SK-N-SH (cell line): ENCODE data around the gene MRTFB. TPM values are rescaled to one million over a fixed set of nuclear protein-coding genes. Genes with fewer than 3 reads are reported as not detected.

ENCODE experiments used
- CTCF ChIA-PET: fragments of 300-600, 350-600 bp; formaldehyde crosslinking; extraction: SDS; loops from one replicate; lab custom pipeline; 2021; lab: Yijun Ruan, JAX
- POLR2A ChIA-PET: fragments of 350-600 bp; sonication (Branson Sonifier 250); formaldehyde crosslinking; extraction: SDS; loops from one replicate; lab custom pipeline; 2020; ENCODE audit warnings: antibody characterized with exemption, inconsistent platforms; lab: Yijun Ruan, JAX
- DNase-seq: peaks from one replicate; pipeline ENCODE4 v3.0.0; 2012
- H2AFZ ChIP-seq: fragments of 200-600 bp; sonication (generic); 2 replicates; pipeline ENCODE4 v1.8.1; 2016; ENCODE audit warnings: antibody characterized with exemption, mild to moderate bottlenecking, low read depth
- H3F3A ChIP-seq: fragments of 200-600 bp; sonication (generic); replicated peaks from 2 replicates; pipeline ENCODE3; 2016; ENCODE audit warnings: antibody characterized with exemption, mild to moderate bottlenecking; ENCODE audit not compliant: insufficient read depth
- H3K27ac ChIP-seq, 2 experiments: fragments of 200-500 bp in 1 of 2; fragments of 200-600 bp in 1 of 2; sonication (Bioruptor generic) in 1 of 2; sonication (generic), shearing (Covaris generic) in 1 of 2; 2 replicates each; pipeline versions ENCODE4 v1.5.1 to v1.6.1; 2014 to 2016; ENCODE audit warnings: low read depth in 2 of 2, inconsistent platforms in 1 of 2, low read length in 1 of 2, mild to moderate bottlenecking in 1 of 2, mixed read lengths in 1 of 2
- H3K27me3 ChIP-seq: fragments of 200-600 bp; sonication (generic), shearing (Covaris generic); 2 replicates; pipeline ENCODE4 v1.6.1; 2016; ENCODE audit warnings: mixed run types; ENCODE audit not compliant: insufficient read depth
- H3K36me3 ChIP-seq, 2 experiments: fragments of 200-500 bp in 1 of 2; fragments of 200-600 bp in 1 of 2; sonication (Bioruptor generic) in 1 of 2; sonication (generic) in 1 of 2; replicated peaks in 1 of 2; 2 replicates each; pipeline versions ENCODE3 to v1.5.1; 2014 to 2016; ENCODE audit warnings: low read length in 1 of 2, mild to moderate bottlenecking in 1 of 2; ENCODE audit not compliant: insufficient read depth in 2 of 2, control insufficient read depth in 1 of 2
- H3K4me1 ChIP-seq, 2 experiments: fragments of 200-500 bp in 1 of 2; fragments of 200-600 bp in 1 of 2; sonication (Bioruptor generic) in 1 of 2; sonication (generic), shearing (Covaris generic) in 1 of 2; 2 replicates each; pipeline versions ENCODE4 v1.5.1 to v1.6.1; 2014 to 2016; ENCODE audit warnings: low read depth in 1 of 2, low read length in 1 of 2, mixed run types in 1 of 2; ENCODE audit not compliant: insufficient read depth in 2 of 2, control insufficient read depth in 1 of 2
- H3K4me2 ChIP-seq: fragments of 200-600 bp; sonication (generic), shearing (Covaris generic); 2 replicates; pipeline ENCODE4 v1.6.1; 2017; ENCODE audit warnings: mixed run types
- H3K4me3 ChIP-seq, 2 experiments: fragments of 200-500 bp in 1 of 2; fragments of 200-600 bp in 1 of 2; sonication (Bioruptor generic) in 1 of 2; sonication (generic), shearing (Covaris generic) in 1 of 2; 2 replicates each; pipeline versions ENCODE4 v1.5.1 to v1.8.1; 2014 to 2016; ENCODE audit warnings: low read depth in 2 of 2, inconsistent platforms in 1 of 2, low read length in 1 of 2, mild to moderate bottlenecking in 1 of 2, mixed read lengths in 1 of 2, moderate library complexity in 1 of 2
- H3K79me2 ChIP-seq: fragments of 200-600 bp; sonication (generic); 2 replicates; pipeline ENCODE4 v1.8.1; 2017; ENCODE audit warnings: mild to moderate bottlenecking; ENCODE audit not compliant: insufficient read depth
- H3K9ac ChIP-seq: fragments of 200-600 bp; sonication (generic); 2 replicates; pipeline ENCODE4 v1.6.1; 2017; ENCODE audit warnings: mixed run types
- H3K9me2 ChIP-seq: fragments of 200-600 bp; sonication (generic); 2 replicates; pipeline ENCODE4 v1.6.1; 2017; ENCODE audit warnings: mixed run types
- H3K9me3 ChIP-seq: fragments of 200-600 bp; sonication (generic); 2 replicates; pipeline ENCODE4 v1.6.1; 2017; ENCODE audit warnings: mixed run types, mild to moderate bottlenecking, moderate library complexity
- H4K20me1 ChIP-seq: fragments of 200-600 bp; sonication (generic); 2 replicates; pipeline ENCODE4 v1.6.1; 2017; ENCODE audit warnings: mild to moderate bottlenecking, mixed run types; ENCODE audit not compliant: insufficient read depth
- CHD2 ChIP-seq: fragments of 150-350 bp; IDR thresholded peaks from 2 replicates; pipeline ENCODE4 v1.6.1; 2018; ENCODE audit warnings: low read length; ENCODE audit not compliant: partially characterized antibody
- EP300 ChIP-seq, 2 experiments: IDR thresholded peaks; 2 replicates each; pipeline versions ENCODE4 v1.4.0 to v1.6.1; 2012; ENCODE audit warnings: borderline replicate concordance in 1 of 2, low read depth in 1 of 2, low read length in 1 of 2
- FOSL2 ChIP-seq: IDR thresholded peaks from 2 replicates; pipeline ENCODE4 v1.4.0; 2012; ENCODE audit warnings: low read depth, mild to moderate bottlenecking, moderate library complexity, borderline replicate concordance
- FOXM1 ChIP-seq: IDR thresholded peaks from 2 replicates; pipeline ENCODE4 v1.4.0; 2012; ENCODE audit warnings: low read depth, mild to moderate bottlenecking
- GATA2 ChIP-seq: sonication (generic); formaldehyde crosslinking; IDR thresholded peaks from 2 replicates; pipeline ENCODE4 v1.5.0; 2020; ENCODE audit warnings: mild to moderate bottlenecking, missing genetic modification reagents
- IRF3 ChIP-seq: fragments of 150-350 bp; IDR thresholded peaks from 2 replicates; pipeline ENCODE4 v1.6.1; 2016; ENCODE audit warnings: mild to moderate bottlenecking, low read depth, low read length
- JUND ChIP-seq: IDR thresholded peaks from 2 replicates; pipeline ENCODE4 v1.4.0; 2012
- MEF2A ChIP-seq: IDR thresholded peaks from 2 replicates; pipeline ENCODE4 v1.4.0; 2012; ENCODE audit warnings: low read depth, borderline replicate concordance
- NFIC ChIP-seq: IDR thresholded peaks from 2 replicates; pipeline ENCODE4 v1.4.0; 2012; ENCODE audit warnings: borderline replicate concordance
- NRF1 ChIP-seq: IDR thresholded peaks from 2 replicates; pipeline ENCODE4 v1.6.1; 2012; ENCODE audit warnings: low read depth, mild to moderate bottlenecking, low read length
- POLR2AphosphoS5 ChIP-seq: IDR thresholded peaks from 2 replicates; pipeline ENCODE4 v1.6.1; 2012; ENCODE audit warnings: low read depth, low read length
- RCOR1 ChIP-seq: fragments of 150-350 bp; IDR thresholded peaks from 2 replicates; pipeline ENCODE4 v1.6.1; 2017; ENCODE audit warnings: antibody characterized with exemption, low read length
- RFX5 ChIP-seq: IDR thresholded peaks from 2 replicates; pipeline ENCODE4 v1.6.1; 2012; ENCODE audit warnings: mild to moderate bottlenecking, improper control_type of control experiment, low read length
- RXRA ChIP-seq: IDR thresholded peaks from 2 replicates; pipeline ENCODE4 v1.4.0; 2012; ENCODE audit warnings: low read depth, mild to moderate bottlenecking, borderline replicate concordance
- SIN3A ChIP-seq: IDR thresholded peaks from 2 replicates; pipeline ENCODE4 v1.6.1; 2012; ENCODE audit warnings: low read depth, mild to moderate bottlenecking, low read length, moderate library complexity, borderline replicate concordance
- SMC3 ChIP-seq: IDR thresholded peaks from 2 replicates; pipeline ENCODE4 v1.6.1; 2012; ENCODE audit warnings: low read depth, low read length, improper control_type of control experiment
- TAF1 ChIP-seq: IDR thresholded peaks from 2 replicates; pipeline ENCODE4 v1.6.1; 2012; ENCODE audit warnings: low read depth, mild to moderate bottlenecking, low read length, moderate library complexity, borderline replicate concordance
- USF1 ChIP-seq: IDR thresholded peaks from 2 replicates; pipeline ENCODE4 v1.4.0; 2012; ENCODE audit warnings: low read depth, borderline replicate concordance
- USF2 ChIP-seq: fragments of 150-350 bp; IDR thresholded peaks from 2 replicates; pipeline ENCODE4 v1.6.1; 2017; ENCODE audit warnings: antibody characterized with exemption, low read length, low read depth, borderline replicate concordance
- WGBS: methylation state at CpG from one replicate; pipeline ENCODE4 v1.1.6; 2017; ENCODE audit warnings: low lambda C conversion rate; 5-methylcytosine and 5-hydroxymethylcytosine counted together
- polyA plus RNA-seq, 3 experiments: library from polyadenylated mRNA; depleted of rRNA; stranded (reverse); fragments of >200 nt; gene quantifications; 2 replicates each; pipeline ENCODE4 v1.2.3, GENCODE V29; 2012

MRTFB gene
- polyA plus RNA-seq, 1 of the 3 experiments (the other 2 are of a cell fraction), result 3.3 TPM

- TF ChIP-seq USF2, result no peak
Measured at GRCh38 chr16:14291286-14291685, 220.2 kb downstream of the MRTFB start (continued).

- no peaks in the 10 kb centered on the region for H3F3A ChIP-seq
- H3K79me2 ChIP-seq, result no peaks in the 10 kb centered on the region
Measured at GRCh38 chr16:14292051-14292825, 221.1 kb downstream of the MRTFB start.

More at GRCh38 chr16:14292051-14292825, 221.1 kb downstream of the MRTFB start:
- 82% methylated on average over 10 of the region's 10 CpGs for WGBS
- ChIA-PET POLR2A (no interaction called here), CTCF (interaction anchor here (0.6 to 1.3 kb wide), 4 partner anchors 236 to 373 kb away, joined by 3 read pairs; partner anchors contain the start of gene ERCC4)
- no peak overlapping the region for H3K27ac ChIP-seq
- no peaks in the 10 kb centered on the region for H3K9me2 ChIP-seq
- H4K20me1 ChIP-seq, result no peaks in the 10 kb centered on the region
- H3K4me1 ChIP-seq, result no peaks in the 10 kb centered on the region
- H3K36me3 ChIP-seq, result no peaks in the 10 kb centered on the region
- no peak overlapping the region for H3K4me3 ChIP-seq
- H2AFZ ChIP-seq, result no peak overlapping the region
- DNase-seq, result no peak
- no peak overlapping the region for H3K9ac ChIP-seq
- H3K4me2 ChIP-seq, result no peak overlapping the region
- H3K9me3 ChIP-seq, result peaks cover 5% of the 10 kb centered on the region; the same call in 1 of the 2 replicates
- TF ChIP-seq TAF1 (no peak), NFIC (no peak), IRF3 (no peak), RCOR1 (no peak), SIN3A (no peak), EP300 (IDR thresholded peaks at IDR 0.05; ENCODE audit: borderline replicate concordance in 1 of 2, low read depth in 1 of 2, low read length in 1 of 2) (no peak), GATA2 (CRISPR knock-in tag) (no peak), SMC3 (no peak), CHD2 (no peak), FOXM1 (no peak), NRF1 (no peak), MEF2A (no peak), USF1 (no peak), JUND (no peak), RFX5 (no peak), USF2 (no peak), FOSL2 (no peak), POLR2AphosphoS5 (no peak), RXRA (no peak)
- no peaks in the 10 kb centered on the region for H3K27me3 ChIP-seq
